Mesenteric fat pad (tissue), 1 donor: Measurements from ENCODE around the gene SH3GL1. TPM values are rescaled to one million over a fixed set of nuclear protein-coding genes. Genes with fewer than 3 reads are reported as not detected.
"Not testable (repeated sequence)": the region's sequence is repeated elsewhere in the genome, so short reads cannot be mapped to it uniquely, and the experiment has no call there.

Source experiments
- DNase-seq: peaks from one replicate; pipeline ENCODE4 v3.0.0-alpha.2; 2020; ENCODE audit warnings: low spot score
- total RNA-seq: library from RNA; stranded (reverse); fragmentation: NEBNext Ultra II Directional; extraction: Animal tissue kit (Norgen Biotek cat#: 25700); gene quantifications from one replicate; pipeline ENCODE4 v1.2.1, GENCODE V29; 2021
- donor health status: DM: yes; HTN: yes; CAD: no.

The SH3GL1 gene
- total RNA-seq, 1 donor from 2014 or later = 91.2 TPM

GRCh38 chr19:4345342-4346019 lies 54.9 kb downstream of the SH3GL1 start:
- DNase-seq = no peak

DNA sequence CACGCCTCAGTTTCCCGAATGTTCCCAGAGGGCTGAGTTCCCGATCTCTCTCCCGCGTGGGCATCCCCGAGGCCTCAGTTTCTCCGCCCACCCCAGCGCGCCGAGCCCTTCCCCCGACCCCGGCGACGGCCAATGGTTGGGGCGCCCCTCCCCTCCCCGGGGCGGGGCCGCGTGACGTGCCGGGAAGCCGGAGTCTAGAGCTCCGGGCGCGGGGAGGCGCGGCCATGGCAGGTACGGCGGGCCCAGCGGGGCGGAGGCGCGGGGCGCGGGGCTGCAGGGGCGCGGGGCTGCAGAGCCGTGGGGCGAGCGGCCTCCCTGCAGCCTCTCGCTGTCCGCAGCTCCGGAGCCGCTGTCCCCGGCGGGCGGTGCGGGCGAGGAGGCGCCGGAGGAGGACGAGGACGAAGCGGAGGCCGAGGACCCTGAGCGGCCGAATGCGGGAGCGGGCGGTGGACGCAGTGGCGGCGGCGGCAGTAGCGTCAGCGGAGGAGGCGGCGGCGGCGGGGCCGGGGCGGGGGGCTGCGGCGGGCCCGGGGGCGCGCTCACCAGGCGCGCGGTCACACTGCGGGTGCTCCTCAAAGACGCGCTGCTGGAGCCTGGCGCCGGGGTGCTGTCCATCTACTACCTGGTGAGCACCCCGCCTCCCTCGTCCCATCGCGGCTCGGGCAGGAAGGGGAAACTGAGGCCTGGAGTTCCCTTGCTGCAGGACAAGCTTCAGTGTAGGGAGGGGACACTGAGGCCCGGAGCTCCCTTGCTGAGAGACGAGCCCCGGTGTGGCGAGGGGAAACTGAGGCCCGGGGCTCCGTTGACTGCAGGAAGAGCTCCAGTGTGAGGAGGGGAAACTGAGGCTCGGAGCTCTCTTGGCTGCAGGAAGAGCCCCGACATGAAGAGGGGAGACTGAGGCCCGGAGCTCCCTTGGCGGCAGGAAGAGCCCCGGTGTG lies 56.7 kb downstream of the SH3GL1 start, which contains the start of gene MPND:
TSS of gene MPND (plus strand) at position 193 of the 938 bp plus-strand sequence. CDS start at position 225, 32 bp downstream.
- peak; percentile 97 for DNase-seq

DNA sequence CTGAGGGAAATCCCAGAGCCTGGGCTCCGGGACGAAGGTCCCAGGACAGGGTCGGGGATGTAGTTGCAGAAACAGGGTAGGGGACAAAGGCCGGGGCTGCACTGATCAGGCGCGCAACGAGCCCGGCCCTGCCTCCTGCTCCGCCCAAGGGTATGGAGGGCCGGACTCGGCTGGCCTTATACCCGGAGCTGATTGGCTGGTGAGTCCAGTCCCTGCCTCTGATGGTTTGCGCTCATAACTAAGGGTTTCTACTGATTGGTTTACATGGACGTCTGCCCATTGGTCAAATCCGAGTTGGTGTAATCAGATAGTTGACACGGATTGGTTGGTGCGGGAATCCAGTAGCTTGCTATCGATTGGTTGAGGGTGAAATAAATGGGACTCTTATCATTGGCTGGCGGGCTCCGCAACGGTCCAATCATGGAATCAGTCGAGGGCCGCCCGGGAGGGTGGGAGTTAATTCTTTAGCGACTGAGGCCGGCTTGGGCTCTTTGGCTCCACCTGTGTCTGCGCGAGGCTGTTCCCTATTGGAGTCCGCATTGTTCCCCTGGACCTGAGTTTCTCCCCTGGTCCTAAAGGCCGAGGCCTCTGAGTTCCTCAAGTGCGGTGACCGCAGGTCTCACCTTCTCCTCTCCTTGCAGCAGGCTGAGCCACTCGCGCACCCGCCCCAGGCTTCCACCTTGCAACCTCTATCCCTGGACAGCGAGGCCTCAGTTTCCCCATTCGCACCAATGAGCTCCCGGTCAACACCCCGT lies 57.6 kb downstream of the SH3GL1 start:
- DNase-seq = peak; percentile 96

DNA sequence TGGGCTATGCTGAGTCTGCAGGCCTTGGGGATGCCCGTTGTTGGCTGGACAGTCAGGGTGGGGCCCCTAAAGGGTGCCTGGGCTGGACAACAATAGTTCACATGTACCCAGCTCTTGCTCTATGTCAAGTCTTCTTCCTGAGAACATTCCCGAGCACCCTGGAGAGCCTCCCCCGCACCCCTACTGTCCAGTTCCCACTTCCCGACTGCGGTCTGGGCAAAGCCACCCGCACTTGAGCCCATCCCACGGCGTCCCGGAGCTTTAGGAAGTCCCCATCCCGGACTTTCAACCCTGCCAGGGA lies 58.1 kb downstream of the SH3GL1 start:
- DNase-seq = no peak

DNA sequence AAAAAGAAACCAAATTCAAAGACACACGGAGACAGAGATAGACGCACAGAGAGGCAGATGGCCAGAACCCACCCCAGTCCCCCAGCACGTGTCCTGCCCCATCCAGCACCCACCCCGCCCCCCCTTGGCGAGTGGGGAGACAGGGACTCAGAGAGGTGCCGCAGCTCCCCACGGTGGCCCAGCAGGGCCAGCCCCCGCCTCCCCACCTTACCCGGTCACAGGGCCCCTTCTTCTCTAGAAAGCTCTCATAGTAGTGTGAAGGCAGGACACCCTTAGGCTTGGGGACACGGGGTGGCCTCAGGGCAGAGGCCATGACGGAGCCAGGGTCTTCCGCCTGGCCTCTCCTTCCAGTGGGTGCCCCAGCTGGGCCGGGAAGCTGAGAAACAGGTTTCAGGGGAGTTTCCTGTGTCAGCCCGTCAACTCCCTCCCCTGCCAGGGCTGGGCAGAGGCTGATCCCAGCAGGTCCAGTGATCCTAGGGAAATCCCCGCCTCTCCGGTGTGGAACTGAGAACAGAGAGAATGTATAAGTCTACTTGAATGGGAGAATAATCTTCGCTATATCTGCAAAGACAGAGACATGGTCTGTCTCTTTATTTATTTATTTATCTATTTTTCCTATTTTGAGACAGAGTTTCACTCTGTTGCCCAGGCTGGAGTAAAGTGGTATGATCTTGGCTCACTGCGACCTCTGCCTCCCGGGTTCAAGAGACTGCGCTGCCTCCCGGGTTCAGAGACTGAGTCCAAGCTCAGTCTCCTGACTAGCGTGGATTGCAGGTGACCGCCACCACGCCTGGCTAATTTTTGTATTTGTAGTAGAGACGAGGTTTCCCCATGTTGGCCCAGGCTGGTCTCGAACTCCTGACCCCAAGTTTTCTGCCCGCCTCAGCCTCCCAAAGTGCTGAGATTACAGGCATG lies 61.6 kb downstream of the SH3GL1 start, which contains the start of gene STAP2:
TSS of gene STAP2 (minus strand) at position 387 of the 915 bp plus-strand sequence. CDS start at position 313, 74 bp downstream.
- DNase-seq = no peak

- no peak for DNase-seq
Measured at GRCh38 chr19:4337906-4338440, 62.4 kb downstream of the SH3GL1 start.

DNA sequence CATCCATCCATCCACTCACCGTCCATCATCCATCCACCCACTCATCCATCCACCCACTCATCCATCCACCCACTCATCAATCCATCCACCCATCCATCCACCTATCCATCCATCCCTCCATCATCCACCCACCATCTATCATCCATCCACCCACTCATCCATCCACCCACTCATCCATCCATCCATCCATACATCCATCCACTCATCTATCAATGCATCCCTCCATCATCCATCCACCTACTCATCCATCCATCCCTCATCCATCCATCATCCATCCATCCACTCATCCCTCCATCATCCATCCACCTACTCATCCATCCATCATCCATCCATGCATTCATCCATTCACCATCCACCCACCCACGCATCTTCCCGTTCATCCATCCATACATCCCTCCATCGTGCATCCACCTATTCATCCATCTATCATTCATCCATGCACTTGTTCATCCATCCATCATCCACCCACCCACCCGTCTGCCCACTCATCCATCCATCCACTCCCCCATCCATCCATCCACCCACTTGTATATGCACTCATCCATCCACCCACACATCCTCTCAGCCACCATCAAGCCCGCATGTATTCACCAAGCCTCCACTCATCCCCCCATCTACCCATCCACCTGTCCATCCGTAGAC lies 65.3 kb downstream of the SH3GL1 start:
- DNase-seq = no peak

GRCh38 chr19:4329858-4330257 lies 70.5 kb downstream of the SH3GL1 start:
- no peak for DNase-seq

GRCh38 chr19:4328991-4329681 lies 71.2 kb downstream of the SH3GL1 start:
- not testable (repeated sequence) for DNase-seq

GRCh38 chr19:4328243-4328990 lies 71.9 kb downstream of the SH3GL1 start:
- peak; percentile 97 for DNase-seq

DNA sequence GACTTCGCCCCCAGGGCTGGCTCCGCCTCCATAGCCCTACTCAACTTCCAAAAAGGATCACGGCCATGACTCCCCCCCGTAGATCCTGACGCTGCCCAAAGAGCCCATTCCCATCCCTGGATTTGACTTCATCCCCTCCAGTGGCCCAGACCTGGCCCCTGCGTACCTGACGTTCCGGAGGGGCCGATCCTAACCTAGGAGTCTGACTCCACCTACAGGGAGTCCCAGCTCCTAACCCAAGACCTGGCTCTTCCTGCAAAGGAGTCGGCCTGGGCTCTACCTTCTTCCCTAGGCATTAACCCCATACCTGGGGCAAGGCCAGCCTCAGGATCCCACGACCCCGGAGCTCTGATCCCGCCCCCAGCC lies 72.5 kb downstream of the SH3GL1 start:
- DNase-seq = no peak

- no peak for DNase-seq
Measured at GRCh38 chr19:4327252-4327876, 73.0 kb downstream of the SH3GL1 start.

DNA sequence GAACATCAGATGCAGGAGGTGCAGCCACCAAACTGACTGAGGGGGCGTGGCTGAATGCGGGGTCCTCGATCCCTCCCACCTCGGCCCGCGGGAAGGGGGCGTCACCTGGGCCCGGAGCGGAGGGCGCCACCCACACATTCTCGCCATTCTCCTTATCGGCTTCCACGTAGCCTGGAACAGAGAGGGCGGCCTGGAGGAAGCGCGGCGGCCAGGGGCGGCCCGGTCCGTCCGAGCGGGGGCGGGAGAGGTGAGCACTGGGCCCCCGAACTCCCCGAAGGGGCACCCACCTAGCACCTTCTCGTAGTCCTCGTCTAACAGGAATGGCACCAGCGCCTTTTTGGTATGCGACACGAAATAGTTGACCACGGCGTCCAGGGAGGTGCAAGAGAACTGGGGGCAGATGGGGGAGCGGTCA lies 73.5 kb downstream of the SH3GL1 start:
- no peak for DNase-seq

DNA sequence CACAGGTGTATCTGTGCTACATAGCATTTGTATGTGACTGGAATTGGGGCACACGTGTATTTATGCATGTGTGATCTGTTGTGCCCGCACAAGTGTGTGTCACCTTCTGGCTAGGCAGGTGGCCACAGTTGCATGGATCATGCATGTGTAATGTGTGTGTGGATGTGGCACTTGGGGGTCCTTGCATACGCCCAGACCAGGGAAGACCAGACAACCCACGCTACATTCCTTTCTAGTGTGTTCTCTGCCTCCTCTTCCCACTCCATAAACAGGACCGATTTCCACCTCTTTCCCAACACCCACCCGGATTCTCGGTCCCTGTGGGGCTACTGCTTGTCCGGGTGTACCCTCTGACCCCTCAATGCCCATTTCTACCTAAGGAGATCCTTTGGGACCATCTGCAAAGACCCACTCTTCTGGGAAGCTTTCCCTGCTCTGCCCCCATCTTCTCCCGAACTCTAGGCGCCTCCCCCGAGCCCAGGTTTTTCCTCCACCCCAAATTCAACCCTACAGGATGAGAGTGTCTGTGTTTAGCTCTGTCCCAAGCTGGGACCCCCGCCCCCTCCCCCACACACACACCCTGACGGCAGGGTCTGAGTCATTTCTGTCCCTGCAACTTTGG lies 74.0 kb downstream of the SH3GL1 start:
- no peak for DNase-seq

DNA sequence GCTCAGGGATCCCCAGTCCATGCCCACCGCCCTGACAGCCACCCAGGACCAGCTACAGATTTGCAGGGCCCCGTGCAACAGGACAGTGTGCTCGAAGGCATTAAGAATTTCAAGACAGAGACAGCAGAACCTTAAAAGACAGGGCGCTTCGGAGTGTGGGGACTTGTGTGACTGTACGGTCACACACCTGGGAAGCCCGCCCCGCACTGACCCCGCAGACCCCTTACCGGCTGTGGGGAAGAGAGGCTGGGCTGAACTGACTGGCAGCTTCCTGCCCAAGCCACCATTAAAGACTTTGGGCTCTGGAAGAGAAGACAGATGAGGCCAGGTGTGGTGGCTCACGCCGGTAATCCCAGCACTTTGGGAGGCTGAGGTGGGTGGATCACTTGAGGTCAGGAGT lies 76.1 kb downstream of the SH3GL1 start:
- no peak for DNase-seq

DNA sequence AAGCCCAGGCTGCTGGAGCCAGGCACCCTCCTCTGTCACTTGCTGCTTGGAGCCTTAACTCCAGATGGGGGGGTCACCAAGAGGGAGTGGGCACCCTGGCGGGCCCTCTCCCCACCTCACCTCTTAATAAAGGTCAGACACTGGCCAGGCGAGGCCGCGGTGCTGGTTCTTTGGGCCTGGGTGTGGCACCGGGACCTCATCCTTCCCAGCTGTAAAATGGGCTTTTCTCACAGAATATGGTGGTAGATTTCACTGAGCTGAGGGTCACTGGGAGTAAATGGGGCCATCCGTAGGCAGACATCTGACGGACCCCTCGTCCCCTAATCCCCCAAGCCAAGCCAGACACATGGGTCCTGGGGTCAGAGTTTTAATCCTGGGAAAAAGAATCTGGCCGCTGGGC lies 76.7 kb downstream of the SH3GL1 start:
- DNase-seq = no peak

GRCh38 chr19:4322942-4323665 lies 77.2 kb downstream of the SH3GL1 start:
- DNase-seq = no peak
